Liver (tissue), 9 donors: Measurements from ENCODE around the gene FAM83B. TPM values are rescaled to one million over a fixed set of nuclear protein-coding genes. Genes with fewer than 3 reads are reported as not detected.

Experiments
- DNase-seq: peaks from one replicate; pipeline ENCODE4 v3.0.0-alpha.2; 2017; ENCODE audit warnings: low spot score
- H3K27ac ChIP-seq, 2 donors: one replicate each; pipeline ENCODE4 v1.7.0; 2013; ENCODE audit warnings: inconsistent platforms in 2 of 2, low read length in 2 of 2, control low read depth in 1 of 2, low read depth in 1 of 2, mild to moderate bottlenecking in 1 of 2
- H3K27me3 ChIP-seq, 4 donors: one replicate each; pipeline versions ENCODE4 v1.6.1 to v1.7.0; 2013; ENCODE audit warnings: low read length in 3 of 4, inconsistent platforms in 1 of 4, mild to moderate bottlenecking in 1 of 4, moderate library complexity in 1 of 4; ENCODE audit not compliant: control insufficient read depth in 4 of 4, insufficient read depth in 4 of 4
- H3K36me3 ChIP-seq, 4 donors: one replicate each; pipeline versions ENCODE4 v1.6.1 to v1.7.0; 2013; ENCODE audit warnings: low read length in 3 of 4, mild to moderate bottlenecking in 3 of 4, low read depth in 1 of 4, moderate library complexity in 1 of 4; ENCODE audit not compliant: control insufficient read depth in 4 of 4, insufficient read depth in 3 of 4
- H3K4me1 ChIP-seq, 4 donors: one replicate each; pipeline versions ENCODE4 v1.6.1 to v1.7.0; 2013; ENCODE audit warnings: low read length in 3 of 4, mild to moderate bottlenecking in 3 of 4, moderate library complexity in 1 of 4; ENCODE audit not compliant: control insufficient read depth in 4 of 4, insufficient read depth in 4 of 4
- H3K4me3 ChIP-seq, 3 donors: one replicate each; pipeline versions ENCODE4 v1.6.1 to v1.7.0; 2013; ENCODE audit warnings: low read length in 3 of 3, control low read depth in 1 of 3, low read depth in 1 of 3, mild to moderate bottlenecking in 1 of 3
- H3K9ac ChIP-seq, 2 donors: one replicate each; pipeline ENCODE4 v1.7.0; 2013; ENCODE audit warnings: low read length in 2 of 2, mild to moderate bottlenecking in 2 of 2, moderate library complexity in 2 of 2, control low read depth in 1 of 2, low read depth in 1 of 2
- H3K9me3 ChIP-seq, 4 donors: one replicate each; pipeline versions ENCODE4 v1.6.1 to v1.7.0; 2013; ENCODE audit warnings: low read length in 3 of 4; ENCODE audit not compliant: control insufficient read depth in 4 of 4
- ATF3 ChIP-seq: IDR thresholded peaks from 2 replicates; pipeline ENCODE4 v1.6.1; 2016; ENCODE audit warnings: antibody characterized with exemption
- CTCF ChIP-seq: fragments of 150-350 bp; IDR thresholded peaks from 2 replicates; pipeline ENCODE4 v1.5.1; 2017; ENCODE audit warnings: improper control_type of control experiment, low read depth, low read length; ENCODE audit not compliant: missing input control
- EGR1 ChIP-seq, 2 donors: IDR thresholded peaks; 2 replicates each; pipeline ENCODE4 v1.6.1; 2016 to 2018; ENCODE audit warnings: antibody characterized with exemption in 2 of 2, low read depth in 2 of 2
- FOXA1 ChIP-seq: IDR thresholded peaks from 2 replicates; pipeline ENCODE4 v1.6.1; 2016; ENCODE audit warnings: antibody characterized with exemption
- FOXA2 ChIP-seq: IDR thresholded peaks from 2 replicates; pipeline ENCODE4 v1.6.1; 2016; ENCODE audit warnings: antibody characterized with exemption
- GABPA ChIP-seq, 2 donors: IDR thresholded peaks in 1 of 2; conservative IDR thresholded peaks in 1 of 2; 2 replicates each; pipeline ENCODE4 v1.6.1; 2016; ENCODE audit warnings: antibody characterized with exemption in 2 of 2, mild to moderate bottlenecking in 1 of 2, moderate library complexity in 1 of 2
- HNF4A ChIP-seq, 2 donors: conservative IDR thresholded peaks; 2 replicates each; pipeline ENCODE4 v1.6.1; 2016; ENCODE audit warnings: antibody characterized with exemption in 2 of 2, mild to moderate bottlenecking in 2 of 2
- HNF4G ChIP-seq: IDR thresholded peaks from 2 replicates; pipeline ENCODE4 v1.6.1; 2016; ENCODE audit warnings: antibody characterized with exemption
- JUND ChIP-seq, 2 donors: IDR thresholded peaks; 2 replicates each; pipeline ENCODE4 v1.6.1; 2016; ENCODE audit warnings: antibody characterized with exemption in 2 of 2
- MAX ChIP-seq: IDR thresholded peaks from 2 replicates; pipeline ENCODE4 v1.6.1; 2016; ENCODE audit warnings: antibody characterized with exemption
- NR2F2 ChIP-seq: IDR thresholded peaks from 2 replicates; pipeline ENCODE4 v1.6.1; 2016; ENCODE audit warnings: antibody characterized with exemption
- RAD21 ChIP-seq, 2 donors: IDR thresholded peaks; 2 replicates each; pipeline ENCODE4 v1.6.1; 2016; ENCODE audit warnings: antibody characterized with exemption in 2 of 2, mild to moderate bottlenecking in 2 of 2
- REST ChIP-seq: IDR thresholded peaks from 2 replicates; pipeline ENCODE4 v1.6.1; 2016; ENCODE audit warnings: antibody characterized with exemption, mild to moderate bottlenecking
- RXRA ChIP-seq, 2 donors: IDR thresholded peaks; 2 replicates each; pipeline ENCODE4 v1.6.1; 2017 to 2018; ENCODE audit warnings: antibody characterized with exemption in 2 of 2, mild to moderate bottlenecking in 1 of 2
- SP1 ChIP-seq: IDR thresholded peaks from 2 replicates; pipeline ENCODE4 v1.6.1; 2018; ENCODE audit warnings: antibody characterized with exemption, mild to moderate bottlenecking
- TAF1 ChIP-seq: conservative IDR thresholded peaks from 2 replicates; pipeline ENCODE4 v1.6.1; 2016; ENCODE audit warnings: antibody characterized with exemption, mild to moderate bottlenecking
- YY1 ChIP-seq: IDR thresholded peaks from 2 replicates; pipeline ENCODE4 v1.6.1; 2016; ENCODE audit warnings: antibody characterized with exemption, mild to moderate bottlenecking
- ZBTB33 ChIP-seq: IDR thresholded peaks from 2 replicates; pipeline ENCODE4 v1.6.1; 2016; ENCODE audit warnings: antibody characterized with exemption
- WGBS: extraction: QIAGEN DNeasy Blood & Tissue Kit; methylation state at CpG from one replicate; pipeline ENCODE4 v1.1.7; 2013; 5-methylcytosine and 5-hydroxymethylcytosine counted together
- polyA plus RNA-seq, 2 donors: library from polyadenylated mRNA; stranded (reverse) in 1 of 2; unstranded in 1 of 2; fragments of 200-250 nt in 1 of 2; fragments of >200 nt in 1 of 2; fragmentation: Nextera tagmentation in 1 of 2; extraction: Ambion mirVana in 1 of 2; gene quantifications; one replicate each; pipeline versions ENCODE4 v1.2.1 to v1.2.3, GENCODE V29; 2013 to 2015
- total RNA-seq, 2 donors: library from RNA; depleted of rRNA; stranded (reverse); fragments of >200 nt; gene quantifications; one replicate each; pipeline ENCODE4 v1.2.3, GENCODE V29; 2014
- donor health status: healthy.
- donor health status: healthy.
- donor health status: healthy.
- donor health status: healthy.
- donor health status: healthy.

FAM83B gene
- total and polyA plus RNA-seq, 4 donors, result 0.07 to 0.50 (median 0.16) TPM

GRCh38 chr6:54981276-54981609 is 134.7 kb downstream of the FAM83B start:
- 94% methylated on average over 2 of the region's 2 CpGs for WGBS
- Histone ChIP-seq H3K27ac (no peak overlapping the region), H3K4me3 (no peak overlapping the region), H3K4me1 (no peaks in the 10 kb centered on the region), H3K27me3 (peaks cover 0 to 3% (median 0%) of the 10 kb centered on the region in 4 donors), H3K9me3 (peaks cover 0 to 7% (median 0%) of the 10 kb centered on the region in 4 donors), H3K9ac (no peak overlapping the region), H3K36me3 (no peaks in the 10 kb centered on the region)
- TF ChIP-seq ZBTB33 (no peak), EGR1 (IDR thresholded peaks at IDR 0.05; ENCODE audit: low read depth in 2 of 2) (no peak), JUND (IDR thresholded peaks at IDR 0.05) (no peak), GABPA (IDR thresholded peaks at IDR 0.05 in 1 of 2, conservative IDR thresholded peaks at IDR 0.05 in 1 of 2) (no peak), FOXA1 (no peak), HNF4A (conservative IDR thresholded peaks at IDR 0.05) (no peak), CTCF (no peak), FOXA2 (no peak), YY1 (no peak), REST (no peak), RAD21 (IDR thresholded peaks at IDR 0.05) (no peak), MAX (no peak), SP1 (no peak), ATF3 (no peak), TAF1 (no peak), HNF4G (no peak), RXRA (IDR thresholded peaks at IDR 0.05) (no peak), NR2F2 (no peak)
- DNase-seq, result no peak

- no peak overlapping the region for H3K27ac ChIP-seq
- H3K4me1 ChIP-seq, result no peaks in the 10 kb centered on the region
- no peak for DNase-seq
- no peak overlapping the region for H3K9ac ChIP-seq
- WGBS, result 88% methylated on average over 3 of the region's 3 CpGs
- H3K36me3 ChIP-seq, result no peaks in the 10 kb centered on the region
- peaks cover 0 to 2% (median 0%) of the 10 kb centered on the region in 4 donors for H3K27me3 ChIP-seq
- TF ChIP-seq RAD21 (IDR thresholded peaks at IDR 0.05), result no peak
- TF ChIP-seq FOXA1, result no peak
- TF ChIP-seq MAX, result no peak
- no peak for TF ChIP-seq TAF1
- TF ChIP-seq YY1, result no peak
- TF ChIP-seq NR2F2, result no peak
- TF ChIP-seq SP1, result no peak
- no peak for TF ChIP-seq GABPA (IDR thresholded peaks at IDR 0.05 in 1 of 2, conservative IDR thresholded peaks at IDR 0.05 in 1 of 2)
- no peak for TF ChIP-seq HNF4G
- no peak for TF ChIP-seq ATF3
- TF ChIP-seq JUND (IDR thresholded peaks at IDR 0.05), result no peak
- no peak for TF ChIP-seq HNF4A (conservative IDR thresholded peaks at IDR 0.05)
- H3K4me3 ChIP-seq, result no peak overlapping the region
- peaks cover 0 to 7% (median 0%) of the 10 kb centered on the region in 4 donors for H3K9me3 ChIP-seq
Observed at GRCh38 chr6:54981647-54982046, 135.1 kb downstream of the FAM83B start.
